Measurements from ENCODE around the gene MBP.

The MBP gene

DNA sequence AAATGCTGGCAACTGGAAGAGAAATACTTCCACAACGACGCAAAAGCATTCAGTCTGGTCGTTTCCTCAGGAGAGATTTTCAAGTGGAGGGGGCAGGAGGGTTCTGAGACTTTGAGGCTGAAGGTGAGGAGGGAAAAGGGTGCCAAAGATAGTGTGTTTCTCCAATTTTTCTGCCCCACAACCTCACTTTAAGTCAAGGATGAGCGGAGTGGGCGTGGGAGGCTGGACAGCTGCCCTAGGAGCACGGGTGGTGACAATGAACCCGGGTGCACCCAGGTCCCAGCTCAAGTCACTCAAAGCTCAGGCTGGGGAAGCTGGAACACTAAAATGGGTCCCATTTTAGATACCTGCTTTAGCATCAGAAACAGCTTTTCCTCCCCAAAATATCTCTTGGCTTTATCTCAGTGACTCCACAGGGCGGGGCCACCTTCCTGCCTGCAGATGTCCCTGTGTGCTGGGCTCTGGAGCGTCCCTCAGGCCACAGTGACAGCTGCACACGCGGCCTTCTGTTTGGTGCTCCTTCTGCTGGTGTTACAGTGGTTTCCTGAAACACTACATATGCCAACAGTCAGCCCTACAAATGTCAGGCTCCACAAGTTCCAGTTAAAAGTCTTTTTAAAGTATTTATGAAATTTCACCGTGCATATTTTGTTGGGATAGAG, 1.4 kb upstream of the MBP start:
- DNase-seq (ENCODE audit: low spot score), result no peak

DNA sequence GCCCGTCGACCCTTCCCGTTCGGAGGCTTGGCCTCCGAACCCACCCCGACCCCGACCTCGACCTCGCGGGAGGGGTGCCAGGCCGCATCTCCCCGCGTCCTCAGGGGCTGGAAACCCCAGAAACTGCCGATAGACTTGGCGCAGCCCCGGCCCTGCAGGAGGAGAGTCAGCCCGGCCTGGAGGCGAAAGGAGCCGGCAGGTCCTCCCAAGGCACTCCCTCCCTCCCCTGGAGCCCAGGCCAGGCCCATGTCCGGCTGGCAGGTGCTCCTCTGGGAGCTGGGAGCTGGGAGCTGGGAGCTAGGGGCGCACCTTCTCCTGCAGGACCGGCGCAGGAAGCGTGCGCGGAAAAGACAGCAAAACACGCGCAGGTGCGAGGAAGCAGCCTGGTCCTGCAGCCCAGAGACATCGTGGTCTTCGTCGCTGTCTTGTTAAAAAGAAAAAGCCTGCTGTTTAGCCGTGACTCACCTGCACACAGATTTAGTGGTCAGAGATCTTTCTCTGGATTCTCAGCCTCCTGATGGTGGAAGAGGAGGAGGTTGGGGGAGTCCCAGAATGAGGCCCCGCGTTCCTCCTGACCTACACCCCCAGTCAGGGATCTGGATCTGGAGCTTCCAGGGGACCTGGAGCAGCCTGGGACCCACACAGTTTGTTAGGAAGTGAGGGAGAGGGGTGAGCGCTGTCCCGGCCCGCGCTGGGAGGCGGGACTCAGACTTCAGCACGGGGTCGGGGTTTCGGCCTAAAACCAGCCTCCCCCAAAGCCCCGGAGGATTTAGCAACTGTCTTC, 660 bp upstream of the MBP start:
- no peak for DNase-seq (ENCODE audit: low spot score)

DNA sequence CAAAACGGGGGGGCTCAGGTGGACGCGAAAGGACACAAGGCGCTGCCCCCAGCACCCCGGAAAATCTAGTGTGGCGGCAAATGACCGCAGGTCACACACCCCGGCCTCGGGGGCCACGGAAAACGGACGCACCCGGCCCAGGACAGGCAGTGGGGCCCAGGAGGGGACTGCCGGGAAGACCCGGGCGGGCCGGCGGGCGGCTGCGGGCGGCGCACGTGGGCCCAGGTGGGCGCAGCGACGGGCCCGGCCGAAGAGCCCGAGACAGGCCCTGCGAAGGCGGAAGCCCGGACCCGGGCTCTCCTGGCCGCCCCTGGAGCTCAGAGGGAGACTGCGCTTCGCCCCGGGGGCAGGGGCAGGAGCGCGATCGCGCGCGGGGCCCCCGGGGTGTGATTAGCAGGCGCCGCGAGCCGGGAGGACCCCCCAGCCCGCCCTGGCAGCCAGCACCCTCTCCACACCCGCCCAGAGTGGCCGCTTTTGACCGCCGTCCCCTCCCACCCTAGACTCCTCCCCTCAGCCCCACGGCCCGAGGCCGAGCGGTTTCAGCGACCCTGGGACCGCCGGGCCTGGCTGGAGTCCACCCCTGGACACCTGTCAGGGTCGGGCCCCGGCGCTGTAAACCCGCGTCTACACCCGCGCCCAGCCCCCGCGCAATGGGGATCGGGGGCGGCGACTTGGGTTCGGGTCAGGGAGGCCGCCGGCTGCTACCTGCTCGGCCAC, 773 bp downstream of the MBP start:
- DNase-seq (ENCODE audit: low spot score), result peak; percentile 63

DNA sequence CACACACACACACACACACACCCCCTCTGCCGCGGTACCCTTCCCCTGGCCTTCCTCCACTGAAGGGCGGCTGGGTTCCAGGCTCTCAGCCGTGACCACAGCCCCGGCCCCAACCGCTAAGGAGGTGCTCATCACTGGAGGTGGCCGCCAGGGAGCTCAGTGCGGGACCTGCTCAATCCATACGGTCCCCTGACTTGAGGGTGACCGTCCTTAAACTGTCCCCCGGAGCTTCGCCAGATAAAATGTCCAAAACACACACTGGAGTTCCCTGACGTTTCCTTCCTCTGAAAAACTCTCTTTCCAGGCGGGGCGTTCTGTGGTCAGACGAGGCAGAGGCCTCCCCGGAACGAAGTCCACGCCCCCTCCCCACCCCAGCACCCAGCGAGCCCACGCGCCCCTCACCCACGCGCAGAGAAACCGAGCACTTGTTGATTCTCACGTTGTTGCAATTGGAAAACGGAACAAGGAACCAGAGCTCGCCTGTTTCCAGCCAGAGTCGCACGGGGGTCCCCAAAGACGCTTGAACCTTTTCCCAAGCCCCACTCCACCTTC, 1.4 kb downstream of the MBP start:
- no peak for DNase-seq (ENCODE audit: low spot score)

DNA sequence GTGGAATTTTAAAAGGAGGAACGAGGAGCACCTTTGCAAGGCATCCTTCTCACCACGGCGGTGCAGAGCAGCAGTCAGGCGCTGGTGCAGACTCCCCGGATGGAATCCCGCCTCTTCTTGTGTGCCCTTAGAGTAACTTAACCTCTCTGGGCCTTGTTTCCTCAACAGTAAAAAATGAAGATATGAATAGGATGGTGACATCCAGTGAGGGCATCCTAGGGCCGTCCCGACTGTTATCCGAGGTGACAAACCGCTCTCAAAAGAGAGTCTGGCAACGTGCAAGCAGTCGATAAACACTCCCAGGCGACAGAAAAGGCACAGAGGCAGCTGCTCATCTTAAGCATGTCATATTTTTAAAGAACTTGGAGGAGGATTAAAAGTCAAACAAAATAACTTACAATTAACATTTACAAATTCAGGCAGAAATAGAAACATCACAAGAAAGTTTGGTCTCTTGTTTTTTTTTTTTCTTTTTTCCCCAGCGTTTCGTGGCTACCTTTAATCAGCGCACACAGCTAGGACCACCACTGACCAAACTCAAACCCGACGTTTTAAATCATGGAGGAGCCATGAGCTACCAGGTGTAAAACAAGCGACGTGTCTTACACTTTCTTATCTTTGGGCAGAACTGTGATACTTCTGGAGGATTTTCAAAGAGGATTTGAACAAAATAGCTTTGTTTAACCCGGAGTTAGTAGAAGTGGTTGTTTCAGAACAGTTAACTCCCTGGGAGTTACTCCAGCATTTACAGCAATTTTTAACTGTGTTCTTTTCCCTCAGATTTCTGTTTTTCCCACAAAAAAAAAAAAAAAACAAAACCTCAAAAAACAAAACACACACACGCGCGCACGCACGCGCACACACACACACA, 2.1 kb downstream of the MBP start:
- no peak for DNase-seq (ENCODE audit: low spot score)

DNA sequence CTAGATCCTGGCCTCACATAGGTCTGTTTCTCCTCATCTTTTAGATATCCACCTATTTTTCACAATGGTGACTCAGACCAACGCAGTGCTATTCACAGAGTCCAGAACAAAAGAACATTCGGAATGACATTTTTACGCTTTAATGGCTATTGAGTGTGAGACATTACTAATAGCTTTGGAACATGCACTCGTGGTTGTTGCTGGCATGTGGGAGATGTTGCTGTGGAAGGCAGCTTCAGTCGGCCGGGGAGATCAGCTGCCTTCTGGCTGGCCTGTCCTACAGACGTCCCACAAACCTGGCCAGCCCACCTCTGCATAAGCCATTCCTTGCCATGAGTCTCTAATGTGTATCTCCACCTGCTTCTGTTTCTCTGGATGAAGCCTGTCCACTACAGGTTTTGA, 3.4 kb downstream of the MBP start:
- no peak for DNase-seq (ENCODE audit: low spot score)

DNA sequence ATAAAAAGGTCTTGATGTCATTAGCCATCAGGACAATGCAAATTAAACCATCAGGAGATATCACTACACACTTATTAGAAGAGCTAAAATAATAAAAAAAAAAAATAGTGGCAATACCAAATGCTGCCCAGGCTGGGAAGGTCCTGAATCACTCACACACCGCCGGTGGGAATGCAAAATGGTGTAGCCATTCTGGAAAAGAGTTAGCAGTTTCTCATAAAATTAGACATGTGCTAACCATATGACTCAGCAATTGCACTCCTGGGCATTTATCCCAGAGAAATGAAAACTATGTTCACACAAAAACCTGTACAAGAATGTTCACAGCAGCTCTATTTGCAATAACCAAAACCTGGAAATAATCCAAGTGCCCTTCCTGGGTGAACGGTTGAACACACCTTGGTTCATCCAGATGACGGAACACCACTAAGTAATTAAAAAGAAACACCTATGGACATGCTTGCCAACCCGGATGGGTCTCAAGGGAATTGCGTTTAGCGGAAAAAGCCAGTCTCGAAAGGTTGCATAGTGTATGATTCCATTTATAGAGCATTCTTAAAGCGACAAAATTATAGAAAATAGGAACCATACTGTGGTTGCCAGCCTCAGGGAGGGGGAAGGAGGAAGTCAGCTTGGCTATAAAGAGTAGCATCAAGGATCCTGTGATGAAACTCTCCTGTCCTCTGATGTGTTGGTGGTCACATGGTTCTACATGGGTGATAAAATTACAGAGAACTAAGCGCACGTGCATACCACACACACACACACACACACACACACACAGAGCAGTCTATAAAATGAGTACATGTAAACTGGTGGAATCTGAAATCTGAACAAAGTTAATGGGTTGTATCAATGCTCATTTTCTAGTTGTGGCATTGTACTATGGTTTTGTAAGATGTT, 4.6 kb downstream of the MBP start:
- DNase-seq (ENCODE audit: low spot score), result no peak

DNA sequence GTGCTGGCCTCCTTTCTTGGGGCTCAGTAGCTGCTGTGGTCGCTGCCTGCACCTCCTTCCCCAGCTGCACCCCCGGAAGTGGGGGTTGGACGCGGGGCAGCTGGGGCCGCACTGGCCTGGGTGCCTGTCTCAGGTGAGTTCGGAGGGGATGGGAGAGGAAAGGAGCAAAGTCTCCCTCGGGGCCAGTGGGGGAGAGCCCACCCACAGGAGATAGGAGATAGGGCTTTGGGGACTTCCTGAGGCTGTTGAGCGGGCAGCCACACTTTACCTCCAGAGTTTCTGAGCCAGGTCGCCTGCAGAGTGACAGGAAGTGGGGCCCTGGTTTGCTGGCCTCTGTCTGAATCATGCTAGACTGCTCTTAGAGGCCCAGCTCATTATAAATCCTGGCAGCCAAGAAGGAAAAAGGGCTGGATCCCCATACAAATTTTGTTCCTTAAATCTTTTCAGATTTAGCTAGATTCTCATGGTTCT, 8.1 kb downstream of the MBP start:
- DNase-seq (ENCODE audit: low spot score), result no peak

DNA sequence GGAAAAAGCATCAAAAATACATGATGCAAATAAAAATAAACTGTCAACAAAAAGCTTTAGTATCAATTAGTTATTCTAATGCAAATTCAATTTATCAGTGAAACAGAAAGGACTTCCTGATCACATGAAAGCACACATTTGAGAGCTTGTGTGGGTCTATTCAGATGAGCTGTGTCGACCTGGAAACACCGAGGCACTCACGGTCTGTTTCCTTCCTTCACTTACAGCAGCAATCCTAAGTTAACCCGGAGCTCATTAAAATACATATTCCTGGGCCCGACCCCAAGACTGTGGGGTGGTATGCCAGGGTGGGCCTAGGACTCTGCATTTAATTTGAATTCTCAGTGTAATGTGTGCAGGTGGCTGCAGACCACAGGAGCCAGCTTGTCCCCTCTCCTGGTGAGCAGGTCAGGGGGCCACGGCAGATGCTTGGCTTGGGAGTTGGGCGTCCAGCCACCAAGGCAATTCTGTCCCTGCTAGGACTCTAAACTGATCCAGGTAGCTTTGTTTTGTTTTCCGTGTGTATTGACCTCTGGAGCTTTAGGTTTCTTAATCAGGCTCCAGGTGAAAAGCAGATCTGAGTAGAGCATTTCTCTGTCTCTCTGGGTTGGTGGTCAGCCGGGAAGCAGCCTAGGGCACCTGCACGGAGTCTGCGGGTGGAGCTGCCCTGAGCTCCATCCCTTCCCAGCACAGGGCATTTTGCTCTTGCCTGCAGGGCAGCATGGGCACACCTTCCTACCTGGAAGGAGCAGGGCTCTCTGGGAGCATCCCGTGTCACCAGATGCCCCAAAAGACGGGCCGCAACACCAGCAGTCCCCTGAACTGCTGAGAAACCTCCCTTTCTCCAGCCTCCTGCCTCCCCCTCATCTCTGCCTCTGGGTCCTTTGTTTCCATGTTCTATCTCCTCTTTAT, 9.0 kb downstream of the MBP start:
- no peak for DNase-seq (ENCODE audit: low spot score)

DNA sequence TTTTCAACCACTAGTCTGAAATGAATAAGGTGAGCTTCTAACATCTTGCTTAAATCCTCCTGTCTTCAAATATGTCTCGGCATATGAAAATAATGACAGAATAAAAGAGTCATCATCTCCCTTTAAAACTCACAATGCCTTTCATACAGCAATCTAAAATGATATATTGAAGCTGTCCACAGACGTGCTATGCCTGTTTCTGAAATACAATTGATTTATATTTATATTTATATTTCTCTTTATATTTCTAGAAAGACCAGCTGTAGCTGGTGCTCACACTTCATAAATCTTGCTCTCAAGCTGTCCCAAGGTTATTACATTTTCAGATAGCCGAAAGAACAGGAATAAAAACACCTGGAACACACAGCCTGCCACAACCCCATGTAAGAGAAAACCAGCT, 11.1 kb downstream of the MBP start:
- no peak for DNase-seq (ENCODE audit: low spot score)

DNA sequence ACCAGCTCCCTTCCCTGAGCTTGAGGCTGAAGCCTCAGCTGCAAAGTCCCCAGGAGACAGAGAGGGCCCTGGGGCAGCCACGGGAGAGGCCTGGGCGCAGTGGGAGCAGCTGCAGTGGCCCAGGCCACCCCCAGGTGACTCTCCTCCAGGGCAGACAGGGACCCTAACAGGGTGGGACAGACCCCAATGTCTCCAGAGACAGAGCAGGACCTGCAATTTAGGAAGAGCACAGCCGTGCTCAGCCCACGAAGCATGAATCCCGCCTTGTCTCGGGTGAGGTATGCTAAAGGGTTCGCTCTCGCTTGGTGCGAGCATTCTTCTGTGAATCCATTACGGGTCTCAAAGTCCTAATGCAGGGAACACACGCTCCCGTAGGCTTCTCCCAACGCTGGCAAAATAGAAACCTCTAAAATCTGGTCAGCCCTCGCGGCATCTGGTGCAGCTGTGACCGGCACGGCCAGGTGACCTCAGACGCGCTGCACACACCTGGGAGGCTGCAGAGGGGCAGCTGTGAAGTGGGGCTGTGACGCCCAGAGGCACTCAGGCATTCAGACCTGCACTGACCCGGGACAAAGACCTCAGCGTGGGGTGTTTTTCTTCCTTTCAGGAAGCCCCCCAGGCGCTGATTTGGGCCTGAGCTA, 12.6 kb downstream of the MBP start:
- no peak for DNase-seq (ENCODE audit: low spot score)

DNA sequence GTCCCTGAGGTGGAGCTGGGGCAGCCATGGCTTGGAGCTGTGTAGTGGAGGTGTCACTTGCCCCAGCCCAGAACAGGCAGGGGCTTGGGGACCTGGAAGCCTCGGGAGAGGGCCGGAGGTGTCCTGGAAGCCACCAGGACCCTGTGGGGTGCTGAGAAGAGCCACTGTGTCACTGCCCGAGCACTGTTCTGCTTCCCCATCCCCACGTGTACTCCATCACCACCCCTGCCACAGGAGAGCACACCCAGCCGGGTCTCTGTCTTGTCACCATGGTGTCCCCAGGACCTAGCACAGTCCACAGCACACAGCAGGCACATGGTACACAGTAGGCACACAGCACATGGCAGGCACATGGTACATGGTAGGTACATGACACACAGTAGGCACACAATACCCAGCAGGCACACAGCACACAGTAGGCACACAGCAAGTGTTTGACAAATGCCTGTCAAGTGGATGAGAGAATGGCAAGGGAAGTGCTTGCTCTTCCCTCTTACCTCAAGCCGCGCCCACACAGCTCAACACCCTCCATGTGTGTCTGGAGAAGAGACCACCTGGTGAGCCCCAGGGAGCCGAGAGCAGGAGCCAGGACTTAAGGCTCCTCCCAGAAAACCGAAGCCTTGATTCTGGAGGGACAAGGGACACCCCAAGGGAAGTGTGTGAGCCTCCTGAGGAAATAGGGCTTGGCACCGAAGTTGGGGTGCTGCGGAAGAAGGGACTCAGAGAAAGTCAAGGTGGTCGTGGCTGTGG, 13.3 kb downstream of the MBP start:
- no peak for DNase-seq (ENCODE audit: low spot score)

DNA sequence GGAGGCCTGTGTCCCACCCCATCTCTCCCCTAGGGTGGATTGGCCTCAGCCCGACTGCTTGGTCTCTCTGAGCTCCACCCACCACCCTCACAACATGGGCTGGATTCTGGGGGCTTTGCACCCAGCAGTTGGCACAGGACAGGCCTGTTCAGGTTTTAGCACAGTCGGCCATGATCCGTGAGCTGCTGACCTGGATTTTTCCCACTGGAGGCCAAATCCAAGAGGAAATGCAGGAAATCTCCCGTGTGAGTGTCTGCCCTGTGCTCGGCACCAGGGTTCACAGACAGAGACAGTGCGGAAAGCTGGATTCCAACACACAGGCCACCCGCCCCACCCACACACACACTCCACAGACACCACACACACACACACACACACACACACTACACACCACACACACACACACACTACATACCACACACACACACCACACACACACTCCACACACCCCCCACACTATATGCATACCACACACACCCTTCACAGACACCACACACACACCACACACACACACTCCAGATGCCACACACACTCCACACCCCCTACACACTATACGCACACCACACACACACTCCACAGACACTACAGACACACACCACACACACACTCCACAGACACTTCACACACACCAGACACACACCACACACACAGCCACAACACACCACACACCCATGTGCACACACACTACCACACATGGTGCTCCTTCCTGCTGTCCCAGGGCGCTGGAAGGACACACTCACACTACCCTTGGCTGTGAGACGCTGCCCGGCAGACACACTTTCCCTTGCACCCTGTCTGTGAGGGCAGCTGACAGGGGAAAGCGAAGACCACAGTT, 14.1 kb downstream of the MBP start:
- no peak for DNase-seq (ENCODE audit: low spot score)

DNA sequence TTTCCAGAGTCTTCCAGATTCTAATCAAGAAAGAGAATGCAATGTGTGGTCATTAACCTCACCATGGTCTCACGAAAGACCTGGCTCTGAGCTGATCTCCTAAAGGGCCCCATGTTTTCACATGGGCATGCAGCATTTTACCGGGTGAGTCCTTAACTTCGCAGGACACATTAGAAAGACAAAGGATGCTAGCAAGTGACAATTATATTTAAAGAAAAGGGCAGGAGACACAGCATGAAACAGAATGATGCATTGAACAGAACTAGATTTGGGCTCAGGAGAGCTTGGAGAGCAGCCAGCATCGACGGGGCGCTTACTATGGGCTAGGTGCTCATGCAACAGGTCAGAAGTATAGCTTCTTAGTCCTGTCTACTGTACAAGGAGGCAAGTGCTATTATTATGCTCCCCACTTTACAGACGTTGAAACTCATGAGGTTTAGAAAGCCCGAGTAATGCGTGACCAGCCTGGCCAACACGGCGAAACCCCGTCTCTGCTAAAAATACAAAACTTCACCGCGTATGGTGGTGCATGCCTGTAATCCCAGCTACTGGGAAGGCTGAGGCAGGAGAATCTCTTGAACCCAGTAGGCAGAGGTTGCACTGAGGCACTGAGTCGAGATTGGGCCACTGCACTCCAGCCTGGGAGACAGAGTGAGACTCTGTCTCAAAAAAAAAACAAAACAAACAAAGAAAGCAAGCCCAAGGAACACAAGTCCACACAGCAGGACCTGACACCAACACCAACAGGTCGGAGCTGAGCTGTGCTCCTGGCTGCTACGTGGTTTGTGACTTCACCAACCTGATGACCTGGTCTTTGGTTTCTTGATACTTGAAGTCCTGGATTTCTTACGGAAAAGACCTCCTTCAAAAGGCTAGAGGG, 16.1 kb downstream of the MBP start:
- DNase-seq (ENCODE audit: low spot score), result no peak

DNA sequence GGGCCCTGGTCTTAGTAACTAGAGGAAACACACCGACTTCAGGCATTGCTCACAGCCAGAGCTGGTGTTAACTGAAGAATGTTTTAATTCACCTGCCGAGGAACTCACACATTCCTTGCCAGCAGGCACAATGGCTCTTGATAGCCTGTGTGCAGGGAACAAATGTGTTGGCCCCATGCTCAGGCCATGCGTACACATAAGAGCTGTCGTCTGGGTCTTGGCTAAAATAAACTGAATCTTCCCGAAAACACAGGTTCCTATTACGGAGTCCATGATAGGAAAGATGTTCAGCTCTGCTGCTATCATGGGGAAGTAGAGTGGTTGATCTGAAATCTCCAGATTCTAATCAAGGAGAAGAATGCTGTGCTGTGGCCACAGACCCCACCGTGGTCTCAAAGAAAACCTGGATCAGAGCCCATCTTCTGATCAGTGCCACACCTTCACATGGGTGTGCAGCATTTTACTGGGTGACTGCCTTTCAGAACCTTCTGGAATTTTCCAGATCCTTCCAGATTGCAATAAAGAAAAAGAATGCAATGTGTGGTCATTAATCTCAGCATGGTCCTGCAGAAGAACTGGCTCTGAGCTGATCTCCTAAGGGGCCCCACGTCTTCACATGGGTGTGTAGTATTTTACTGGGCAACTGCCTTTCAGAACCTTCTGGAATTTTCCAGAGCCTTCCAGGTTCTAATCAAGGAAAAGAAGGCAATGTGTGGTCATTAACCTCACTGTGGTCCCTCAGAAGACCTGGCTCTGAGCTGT, 17.2 kb downstream of the MBP start:
- no peak for DNase-seq (ENCODE audit: low spot score)
